HCT116 (cell line): ENCODE results near the gene TIPRL. TPM values are rescaled to one million over a fixed set of nuclear protein-coding genes. Genes with fewer than 3 reads are reported as not detected.

Source experiments
- ATAC-seq: fragments of 200-7000 bp; cut with Tn5 transposase; 2 replicates; pipeline ENCODE4 v1.9.1; 2020; ENCODE audit warnings: mild to moderate bottlenecking, moderate library complexity
- BruUV-seq: library from RNA; stranded (reverse); fragments of 400-500 nt; replicated peaks from 2 replicates; lab custom pipeline; 2021; lab: Mats Ljungman, UMichigan
- CTCF ChIA-PET: fragments of 300-600 bp; sonication (Branson Sonifier 250); formaldehyde crosslinking; loops from one replicate; lab custom pipeline; 2021; ENCODE audit warnings: antibody characterized with exemption; lab: Charles Lee
- POLR2A ChIA-PET: fragments of 300-600, 350-600 bp; sonication (Branson Sonifier 250); formaldehyde crosslinking; loops from one replicate; lab custom pipeline; 2021; ENCODE audit warnings: antibody characterized with exemption; lab: Charles Lee
- RAD21 ChIA-PET, 2 experiments: fragments of 300-600 bp; sonication (Branson Sonifier 250); formaldehyde crosslinking; loops; one replicate each; lab custom pipeline; 2023; ENCODE audit warnings: low total read pairs in 2 of 2; ENCODE audit not compliant: uncharacterized antibody in 2 of 2, unreplicated experiment in 2 of 2, low non-redundant PET in 1 of 2; lab: Charles Lee
- DNase-seq: peaks from one replicate; pipeline ENCODE4 v3.0.0-alpha.2; 2010; ENCODE audit warnings: low read depth, low spot score
- H2AFZ ChIP-seq: fragments of 200-600 bp; shearing (Covaris generic), sonication (generic); 2 replicates; pipeline ENCODE4 v1.6.1; 2017; ENCODE audit warnings: low read depth, mixed run types, mixed read lengths, antibody characterized with exemption, low read length; ENCODE audit not compliant: poor library complexity, severe bottlenecking
- H3K27ac ChIP-seq: 2 replicates; pipeline ENCODE4 v1.5.1; 2012; ENCODE audit warnings: low read depth, low read length
- H3K27me3 ChIP-seq: fragments of 200-600 bp; sonication (generic); 2 replicates; pipeline ENCODE4 v1.6.1; 2016; ENCODE audit warnings: mixed run types, low read length, mixed read lengths; ENCODE audit not compliant: insufficient read depth
- H3K36me3 ChIP-seq, 2 experiments: fragments of 200-500 bp in 1 of 2; fragments of 200-600 bp in 1 of 2; sonication (Bioruptor generic) in 1 of 2; sonication (generic) in 1 of 2; 2 replicates each; pipeline versions ENCODE4 v1.5.1 to v1.6.1; 2014 to 2016; ENCODE audit warnings: low read length in 2 of 2, inconsistent platforms in 1 of 2, mixed read lengths in 1 of 2, mixed run types in 1 of 2; ENCODE audit not compliant: insufficient read depth in 2 of 2, control insufficient read depth in 1 of 2
- H3K4me1 ChIP-seq, 2 experiments: fragments of 200-600 bp in 1 of 2; sonication (generic) in 1 of 2; 2 replicates each; pipeline versions ENCODE4 v1.5.1 to v1.6.1; 2012 to 2017; ENCODE audit warnings: low read length in 2 of 2, inconsistent platforms in 1 of 2, mild to moderate bottlenecking in 1 of 2, mixed read lengths in 1 of 2, mixed run types in 1 of 2, moderate library complexity in 1 of 2; ENCODE audit not compliant: insufficient read depth in 2 of 2, control insufficient read depth in 1 of 2
- H3K4me2 ChIP-seq: fragments of 200-600 bp; sonication (generic); 2 replicates; pipeline ENCODE4 v1.6.1; 2017; ENCODE audit warnings: mixed run types, low read length, mixed read lengths
- H3K4me3 ChIP-seq, 2 experiments: fragments of 200-600 bp in 1 of 2; sonication (generic) in 1 of 2; replicated peaks in 1 of 2; 2 replicates each; pipeline ENCODE4 v1.5.1; 2011 to 2016; ENCODE audit warnings: low read length in 2 of 2, control low read depth in 1 of 2, low read depth in 1 of 2, mild to moderate bottlenecking in 1 of 2, mixed read lengths in 1 of 2, mixed run types in 1 of 2
- H3K79me2 ChIP-seq: fragments of 200-600 bp; sonication (generic); 2 replicates; pipeline ENCODE4 v1.6.1; 2017; ENCODE audit warnings: mild to moderate bottlenecking, mixed run types, low read length, moderate library complexity, mixed read lengths; ENCODE audit not compliant: insufficient read depth
- H3K9ac ChIP-seq: fragments of 200-600 bp; sonication (generic); 2 replicates; pipeline ENCODE4 v1.6.1; 2016; ENCODE audit warnings: low read length, mixed read lengths
- H3K9me2 ChIP-seq: fragments of 200-600 bp; sonication (generic), shearing (Covaris generic); 2 replicates; pipeline ENCODE4 v1.6.1; 2017; ENCODE audit warnings: mixed run types, mild to moderate bottlenecking, moderate library complexity; ENCODE audit not compliant: insufficient read depth
- H3K9me3 ChIP-seq, 2 experiments: fragments of 200-500 bp in 1 of 2; fragments of 200-600 bp in 1 of 2; sonication (Bioruptor generic) in 1 of 2; sonication (generic) in 1 of 2; 2 replicates each; pipeline ENCODE4 v1.6.1; 2014 to 2017; ENCODE audit warnings: low read length in 2 of 2, mixed read lengths in 2 of 2, inconsistent platforms in 1 of 2, low read depth in 1 of 2, mild to moderate bottlenecking in 1 of 2, mixed run types in 1 of 2, moderate library complexity in 1 of 2; ENCODE audit not compliant: control insufficient read depth in 1 of 2, insufficient read depth in 1 of 2
- H4K20me1 ChIP-seq: fragments of 200-600 bp; sonication (generic), shearing (Covaris generic); 2 replicates; pipeline ENCODE4 v1.6.1; 2017; ENCODE audit warnings: mixed run types, mild to moderate bottlenecking, moderate library complexity; ENCODE audit not compliant: insufficient read depth
- CEBPB ChIP-seq: IDR thresholded peaks from 2 replicates; pipeline ENCODE4 v1.6.1; 2012; ENCODE audit warnings: low read depth
- EGR1 ChIP-seq: IDR thresholded peaks from 2 replicates; pipeline ENCODE4 v1.6.1; 2012; ENCODE audit warnings: low read depth
- ELF1 ChIP-seq: IDR thresholded peaks from 2 replicates; pipeline ENCODE4 v1.6.1; 2012; ENCODE audit warnings: low read depth, borderline replicate concordance
- EZH2 ChIP-seq: fragments of 200-600 bp; sonication (generic); IDR thresholded peaks from 2 replicates; pipeline ENCODE4 v1.6.1; 2017; ENCODE audit warnings: antibody characterized with exemption, mixed run types
- EZH2phosphoT487 ChIP-seq: fragments of 200-600 bp; IDR thresholded peaks from 2 replicates; pipeline ENCODE4 v1.6.1; 2018; ENCODE audit warnings: antibody characterized with exemption, borderline replicate concordance
- JUND ChIP-seq: IDR thresholded peaks from 2 replicates; pipeline ENCODE4 v1.6.1; 2012
- POLR2A ChIP-seq: IDR thresholded peaks from 2 replicates; pipeline ENCODE4 v1.7.0; 2011; ENCODE audit warnings: borderline replicate concordance; ENCODE audit not compliant: insufficient read depth, insufficient read length; ENCODE audit errors: extremely low read depth
- RAD21 ChIP-seq: IDR thresholded peaks from 2 replicates; pipeline ENCODE4 v1.6.1; 2012; ENCODE audit warnings: low read depth, mild to moderate bottlenecking
- SIN3A ChIP-seq: IDR thresholded peaks from 2 replicates; pipeline ENCODE4 v1.6.1; 2012; ENCODE audit warnings: low read depth
- SP1 ChIP-seq: IDR thresholded peaks from 2 replicates; pipeline ENCODE4 v1.6.1; 2012; ENCODE audit warnings: low read depth
- SRF ChIP-seq: IDR thresholded peaks from 2 replicates; pipeline ENCODE4 v1.6.1; 2012; ENCODE audit warnings: low read depth
- TCF7L2 ChIP-seq: IDR thresholded peaks from 2 replicates; pipeline ENCODE4 v1.7.0; 2011; ENCODE audit warnings: borderline replicate concordance, inconsistent platforms; ENCODE audit not compliant: insufficient read depth, insufficient read length; ENCODE audit errors: extremely low read depth
- ZNF274 ChIP-seq: fragments of 200-500 bp; sonication (Bioruptor generic); IDR thresholded peaks from 2 replicates; pipeline ENCODE4 v1.6.1; 2014; ENCODE audit warnings: mild to moderate bottlenecking, low read depth, low read length, inconsistent platforms
- intact Hi-C: fragments of 100-400 bp; cut with micrococcal nuclease; formaldehyde crosslinking; loops from 2 replicates; pipeline ENCODE4 v1.10.0; 2022
- total RNA-seq: library from RNA; stranded (reverse); gene quantifications from one replicate; pipeline ENCODE4 v1.2.1, GENCODE V29; 2021; ENCODE audit not compliant: unreplicated experiment
- TF ChIP-seq, protein P1 (sequence below): IDR thresholded peaks from 2 replicates; pipeline ENCODE4 v1.6.1; 2012
- TF ChIP-seq, protein P2 (sequence below): IDR thresholded peaks from 2 replicates; pipeline ENCODE4 v1.6.1; 2011; ENCODE audit warnings: mild to moderate bottlenecking, low read length, moderate library complexity; ENCODE audit not compliant: insufficient replicate concordance; ENCODE audit errors: extremely low read depth
- TF ChIP-seq, protein P3 (sequence below): IDR thresholded peaks from 2 replicates; pipeline ENCODE4 v1.6.1; 2012

The TIPRL gene
- total RNA-seq, 1 experiment from 2014 or later: 36.4 TPM

DNA sequence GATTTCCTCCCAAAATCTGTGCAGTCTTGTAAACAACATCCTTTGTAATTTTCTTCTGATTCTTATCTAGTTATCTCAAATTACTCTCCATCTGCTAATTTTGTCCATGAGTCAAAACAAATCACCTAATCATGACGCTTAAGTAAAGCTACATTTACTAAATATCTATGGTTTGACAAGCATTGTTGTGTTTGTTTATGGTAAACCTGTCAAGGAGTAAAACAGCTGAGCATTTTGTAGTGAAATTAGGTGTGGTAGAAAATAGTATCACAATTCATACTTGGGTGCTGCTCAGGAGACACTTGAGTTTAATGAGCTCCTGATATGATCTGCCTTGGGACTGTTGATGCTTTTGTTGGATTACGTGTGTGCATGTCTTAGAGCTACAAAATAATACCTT lies 11.6 kb downstream of the TIPRL start:
- BruUV-seq: no TSS peak
- Histone ChIP-seq H3K9me3 (no peaks in the 10 kb centered on the region), H3K4me3 (no peak overlapping the region), H3K9me2 (no peaks in the 10 kb centered on the region), H2AFZ (no peak overlapping the region), H3K27ac (no peak overlapping the region), H3K36me3 (peaks cover 0 to 2% of the 10 kb centered on the region in 2 experiments; a peak in 2 of 4 replicates), H3K79me2 (no peaks in the 10 kb centered on the region), H3K9ac (no peak overlapping the region), H3K4me1 (no peaks in the 10 kb centered on the region), H3K4me2 (no peak overlapping the region), H3K27me3 (no peaks in the 10 kb centered on the region), H4K20me1 (no peaks in the 10 kb centered on the region)
- no peak for ATAC-seq
- DNase-seq: no peak
- TF ChIP-seq ELF1 (no peak), EGR1 (no peak), POLR2A (no peak), SRF (no peak), EZH2 (no peak), RAD21 (no peak), TCF7L2 (no peak), CEBPB (no peak), SP1 (no peak), SIN3A (no peak), ZNF274 (no peak), EZH2phosphoT487 (no peak), JUND (no peak)
- TF ChIP-seq, protein P1, sequence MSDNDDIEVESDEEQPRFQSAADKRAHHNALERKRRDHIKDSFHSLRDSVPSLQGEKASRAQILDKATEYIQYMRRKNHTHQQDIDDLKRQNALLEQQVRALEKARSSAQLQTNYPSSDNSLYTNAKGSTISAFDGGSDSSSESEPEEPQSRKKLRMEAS: no peak
- TF ChIP-seq, protein P2, sequence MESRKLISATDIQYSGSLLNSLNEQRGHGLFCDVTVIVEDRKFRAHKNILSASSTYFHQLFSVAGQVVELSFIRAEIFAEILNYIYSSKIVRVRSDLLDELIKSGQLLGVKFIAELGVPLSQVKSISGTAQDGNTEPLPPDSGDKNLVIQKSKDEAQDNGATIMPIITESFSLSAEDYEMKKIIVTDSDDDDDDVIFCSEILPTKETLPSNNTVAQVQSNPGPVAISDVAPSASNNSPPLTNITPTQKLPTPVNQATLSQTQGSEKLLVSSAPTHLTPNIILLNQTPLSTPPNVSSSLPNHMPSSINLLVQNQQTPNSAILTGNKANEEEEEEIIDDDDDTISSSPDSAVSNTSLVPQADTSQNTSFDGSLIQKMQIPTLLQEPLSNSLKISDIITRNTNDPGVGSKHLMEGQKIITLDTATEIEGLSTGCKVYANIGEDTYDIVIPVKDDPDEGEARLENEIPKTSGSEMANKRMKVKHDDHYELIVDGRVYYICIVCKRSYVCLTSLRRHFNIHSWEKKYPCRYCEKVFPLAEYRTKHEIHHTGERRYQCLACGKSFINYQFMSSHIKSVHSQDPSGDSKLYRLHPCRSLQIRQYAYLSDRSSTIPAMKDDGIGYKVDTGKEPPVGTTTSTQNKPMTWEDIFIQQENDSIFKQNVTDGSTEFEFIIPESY: no peak
- TF ChIP-seq, protein P3, sequence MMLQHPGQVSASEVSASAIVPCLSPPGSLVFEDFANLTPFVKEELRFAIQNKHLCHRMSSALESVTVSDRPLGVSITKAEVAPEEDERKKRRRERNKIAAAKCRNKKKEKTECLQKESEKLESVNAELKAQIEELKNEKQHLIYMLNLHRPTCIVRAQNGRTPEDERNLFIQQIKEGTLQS: no peak
- ChIA-PET POLR2A (no interaction called here), CTCF (no interaction called here), RAD21 (no interaction called here)
- intact Hi-C loops: no loop called here
